ENCODE results near the gene STIMATE.

The STIMATE gene

GRCh38 chr3:52796411-52796810, 100.9 kb downstream of the STIMATE start:
- Histone ChIP-seq H3K9me3 (ENCODE audit: control insufficient read depth, insufficient read depth, low read length) (no peaks in the 10 kb centered on the region), H3K4me1 (ENCODE audit: insufficient read depth, low read length) (no peaks in the 10 kb centered on the region), H3K36me3 (ENCODE audit: insufficient read depth, low read length) (no peaks in the 10 kb centered on the region), H3K9ac (ENCODE audit: low read depth, low read length) (no peak overlapping the region)

- no peaks in the 10 kb centered on the region for H3K4me1 ChIP-seq (ENCODE audit: insufficient read depth, low read length)
- H3K9me3 ChIP-seq (ENCODE audit: control insufficient read depth, insufficient read depth, low read length) = no peaks in the 10 kb centered on the region
- no peaks in the 10 kb centered on the region for H3K36me3 ChIP-seq (ENCODE audit: insufficient read depth, low read length)
- no peak overlapping the region for H3K9ac ChIP-seq (ENCODE audit: low read depth, low read length)
These were observed 101.9 kb downstream of the STIMATE start for GRCh38 chr3:52795298-52795900.

GRCh38 chr3:52794612-52795099, 102.7 kb downstream of the STIMATE start, which contains the start of gene ITIH3:
Gene ITIH3 (plus strand): TSS chr3:52794796. CDS start chr3:52794804, 8 bp downstream.
- Histone ChIP-seq H3K36me3 (ENCODE audit: insufficient read depth, low read length) (no peaks in the 10 kb centered on the region), H3K4me1 (ENCODE audit: insufficient read depth, low read length) (no peaks in the 10 kb centered on the region), H3K9ac (ENCODE audit: low read depth, low read length) (no peak within 1 kb of the TSS), H3K9me3 (ENCODE audit: control insufficient read depth, insufficient read depth, low read length) (no peaks in the 10 kb centered on the region)

- Histone ChIP-seq H3K9ac (ENCODE audit: low read depth, low read length) (no peak overlapping the region), H3K9me3 (ENCODE audit: control insufficient read depth, insufficient read depth, low read length) (no peaks in the 10 kb centered on the region), H3K4me1 (ENCODE audit: insufficient read depth, low read length) (no peaks in the 10 kb centered on the region), H3K36me3 (ENCODE audit: insufficient read depth, low read length) (no peaks in the 10 kb centered on the region)
These were observed 103.4 kb downstream of the STIMATE start for GRCh38 chr3:52793702-52794611.

GRCh38 chr3:52792961-52793695, 104.2 kb downstream of the STIMATE start:
- H3K36me3 ChIP-seq (ENCODE audit: insufficient read depth, low read length) = no peaks in the 10 kb centered on the region
- no peaks in the 10 kb centered on the region for H3K9me3 ChIP-seq (ENCODE audit: control insufficient read depth, insufficient read depth, low read length)
- no peaks in the 10 kb centered on the region for H3K4me1 ChIP-seq (ENCODE audit: insufficient read depth, low read length)
- H3K9ac ChIP-seq (ENCODE audit: low read depth, low read length) = no peak overlapping the region

- Histone ChIP-seq H3K9me3 (ENCODE audit: control insufficient read depth, insufficient read depth, low read length) (no peaks in the 10 kb centered on the region), H3K9ac (ENCODE audit: low read depth, low read length) (no peak overlapping the region), H3K36me3 (ENCODE audit: insufficient read depth, low read length) (no peaks in the 10 kb centered on the region), H3K4me1 (ENCODE audit: insufficient read depth, low read length) (no peaks in the 10 kb centered on the region)
These were observed 104.9 kb downstream of the STIMATE start for GRCh38 chr3:52792413-52792812.

GRCh38 chr3:52791928-52792327, 105.4 kb downstream of the STIMATE start:
- Histone ChIP-seq H3K9ac (ENCODE audit: low read depth, low read length) (no peak overlapping the region), H3K9me3 (ENCODE audit: control insufficient read depth, insufficient read depth, low read length) (no peaks in the 10 kb centered on the region), H3K4me1 (ENCODE audit: insufficient read depth, low read length) (no peaks in the 10 kb centered on the region), H3K36me3 (ENCODE audit: insufficient read depth, low read length) (no peaks in the 10 kb centered on the region)

- Histone ChIP-seq H3K36me3 (ENCODE audit: insufficient read depth, low read length) (no peaks in the 10 kb centered on the region), H3K9ac (ENCODE audit: low read depth, low read length) (no peak overlapping the region), H3K4me1 (ENCODE audit: insufficient read depth, low read length) (no peaks in the 10 kb centered on the region), H3K9me3 (ENCODE audit: control insufficient read depth, insufficient read depth, low read length) (no peaks in the 10 kb centered on the region)
These were observed 106.0 kb downstream of the STIMATE start for GRCh38 chr3:52791366-52791765.

GRCh38 chr3:52790741-52791140, 106.6 kb downstream of the STIMATE start:
- Histone ChIP-seq H3K4me1 (ENCODE audit: insufficient read depth, low read length) (no peaks in the 10 kb centered on the region), H3K9ac (ENCODE audit: low read depth, low read length) (no peak overlapping the region), H3K9me3 (ENCODE audit: control insufficient read depth, insufficient read depth, low read length) (no peaks in the 10 kb centered on the region), H3K36me3 (ENCODE audit: insufficient read depth, low read length) (no peaks in the 10 kb centered on the region)

- H3K9me3 ChIP-seq (ENCODE audit: control insufficient read depth, insufficient read depth, low read length) = no peaks in the 10 kb centered on the region
- no peaks in the 10 kb centered on the region for H3K36me3 ChIP-seq (ENCODE audit: insufficient read depth, low read length)
- H3K9ac ChIP-seq (ENCODE audit: low read depth, low read length) = no peak overlapping the region
- H3K4me1 ChIP-seq (ENCODE audit: insufficient read depth, low read length) = no peaks in the 10 kb centered on the region
These were observed 107.0 kb downstream of the STIMATE start for GRCh38 chr3:52790337-52790736.

- H3K36me3 ChIP-seq (ENCODE audit: insufficient read depth, low read length) = no peaks in the 10 kb centered on the region
- H3K4me1 ChIP-seq (ENCODE audit: insufficient read depth, low read length) = no peaks in the 10 kb centered on the region
These were observed 107.7 kb downstream of the STIMATE start for GRCh38 chr3:52789746-52790040.

GRCh38 chr3:52788890-52789745, 108.2 kb downstream of the STIMATE start:
- Histone ChIP-seq H3K36me3 (ENCODE audit: insufficient read depth, low read length) (no peaks in the 10 kb centered on the region), H3K9ac (ENCODE audit: low read depth, low read length) (no peak overlapping the region), H3K9me3 (ENCODE audit: control insufficient read depth, insufficient read depth, low read length) (no peaks in the 10 kb centered on the region), H3K4me1 (ENCODE audit: insufficient read depth, low read length) (no peaks in the 10 kb centered on the region)

More at GRCh38 chr3:52789746-52790040, 107.7 kb downstream of the STIMATE start:
- H3K9ac ChIP-seq (ENCODE audit: low read depth, low read length) = no peak overlapping the region
- no peaks in the 10 kb centered on the region for H3K9me3 ChIP-seq (ENCODE audit: control insufficient read depth, insufficient read depth, low read length)

- Histone ChIP-seq H3K9ac (ENCODE audit: low read depth, low read length) (no peak overlapping the region), H3K4me1 (ENCODE audit: insufficient read depth, low read length) (no peaks in the 10 kb centered on the region), H3K36me3 (ENCODE audit: insufficient read depth, low read length) (no peaks in the 10 kb centered on the region), H3K9me3 (ENCODE audit: control insufficient read depth, insufficient read depth, low read length) (no peaks in the 10 kb centered on the region)
These were observed 109.4 kb downstream of the STIMATE start for GRCh38 chr3:52787672-52788625.
